Measurements from ENCODE around the gene USP22. TPM values are rescaled to one million over a fixed set of nuclear protein-coding genes. Genes with fewer than 3 reads are reported as not detected.

The USP22 gene
- total RNA-seq, 5 donors from 2014 or later (not counting 1 experiment from before 2014, with no cell fraction given): 128 to 184 (median 136) TPM

GRCh38 chr17:20970329-20970728 lies 72.5 kb downstream of the USP22 start:
- peaks cover 6 to 13% (median 8%) of the 10 kb centered on the region in 3 donors for H3K4me1 Mint-ChIP-seq
- H3K27ac ChIP-seq (ENCODE audit: low read length): no peak overlapping the region
- no peak for DNase-seq

DNA sequence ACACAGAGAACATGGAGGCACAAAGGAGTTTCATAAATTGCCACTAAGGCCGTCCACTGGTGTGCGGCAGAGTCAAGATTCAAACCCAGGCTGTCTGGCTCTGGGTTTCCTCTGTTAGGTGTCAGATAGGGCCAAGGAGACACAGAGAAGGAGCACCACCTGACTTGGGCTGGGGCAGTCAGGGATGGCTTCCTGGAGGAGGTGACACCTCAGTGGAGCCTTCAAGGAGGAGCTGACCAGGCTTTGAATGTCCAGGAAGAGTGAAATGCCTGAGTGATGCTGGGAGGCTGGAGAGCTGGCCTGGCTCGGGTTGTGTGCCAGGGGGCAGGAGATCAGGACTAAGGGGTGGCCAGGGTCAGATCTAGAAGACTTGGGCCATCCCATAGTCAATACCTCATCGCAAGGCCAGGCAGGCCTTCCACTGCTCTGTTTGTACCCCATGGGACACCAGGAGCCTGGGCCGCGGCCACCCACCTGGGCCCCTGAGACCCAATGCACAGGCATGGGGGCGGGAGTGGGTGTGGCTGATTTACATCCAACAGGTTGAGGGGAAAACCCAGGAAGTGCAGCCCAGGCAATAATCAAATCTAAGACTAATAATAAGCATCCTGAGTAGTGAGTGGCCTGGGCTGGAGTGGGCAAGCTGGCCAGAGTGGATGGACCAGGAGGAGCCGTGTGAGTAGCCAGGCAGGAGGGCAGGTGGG lies 73.7 kb downstream of the USP22 start:
- Histone ChIP-seq H3K4me3 (ENCODE audit: control insufficient read depth in 1 of 2, extremely low read depth in 1 of 2, low read length in 1 of 2) (no peak overlapping the region), H3K4me1 (ENCODE audit: control insufficient read depth in 1 of 2, extremely low read depth in 1 of 2, insufficient read depth in 2 of 2, low read length in 2 of 2) (peaks cover 0 to 6% of the 10 kb centered on the region in 2 experiments), H3K27me3 (replicated peaks in 1 of 2; ENCODE audit: control insufficient read depth in 2 of 2, extremely low read depth in 1 of 2, insufficient read depth in 2 of 2, low read length in 1 of 2) (peaks cover 0 to 12% of the 10 kb centered on the region in 2 experiments), H3K9me3 (no peaks in the 10 kb centered on the region), H3K36me3 (ENCODE audit: control insufficient read depth in 2 of 2, extremely low read depth in 1 of 2, insufficient read depth in 1 of 2, low read length in 1 of 2) (no peaks in the 10 kb centered on the region), H3K27ac (ENCODE audit: low read length) (no peak overlapping the region)
- Mint-ChIP-seq H3K9me3 (no peaks in the 10 kb centered on the region), H3K27ac (no peak overlapping the region), H3K36me3 (no peaks in the 10 kb centered on the region), H3K4me3 (no peak overlapping the region), H3K4me1 (peaks cover 6 to 13% (median 8%) of the 10 kb centered on the region in 3 donors), H3K27me3 (peaks cover 0 to 1% of the 10 kb centered on the region in 2 donors)
- ATAC-seq (replicated peaks in 1 of 4): no peak
- WGBS (ENCODE audit: insufficient coverage): 88% methylated on average over 5 of the region's 8 CpGs
- DNase-seq: no peak
- POLR2A ChIA-PET: no interaction called here
- CTCF ChIA-PET: no interaction called here

More at GRCh38 chr17:20970329-20970728, 72.5 kb downstream of the USP22 start:
- Mint-ChIP-seq H3K36me3 (no peaks in the 10 kb centered on the region), H3K4me3 (no peak overlapping the region), H3K27me3 (peaks cover 0 to 1% of the 10 kb centered on the region in 2 donors), H3K9me3 (no peaks in the 10 kb centered on the region), H3K27ac (no peak overlapping the region)
- ChIA-PET CTCF (no interaction called here), POLR2A (no interaction called here)
- no peak overlapping the region for H3K4me3 ChIP-seq (ENCODE audit: control insufficient read depth in 1 of 2, extremely low read depth in 1 of 2, low read length in 1 of 2)
- H3K9me3 ChIP-seq: no peaks in the 10 kb centered on the region
- peaks cover 0 to 6% of the 10 kb centered on the region in 2 experiments for H3K4me1 ChIP-seq (ENCODE audit: control insufficient read depth in 1 of 2, extremely low read depth in 1 of 2, insufficient read depth in 2 of 2, low read length in 2 of 2)
- WGBS (ENCODE audit: insufficient coverage): 55% methylated on average over 2 of the region's 4 CpGs
- H3K27me3 ChIP-seq (replicated peaks in 1 of 2; ENCODE audit: control insufficient read depth in 2 of 2, extremely low read depth in 1 of 2, insufficient read depth in 2 of 2, low read length in 1 of 2): peaks cover 0 to 14% of the 10 kb centered on the region in 2 experiments
- ATAC-seq (replicated peaks in 1 of 4): no peak
- no peaks in the 10 kb centered on the region for H3K36me3 ChIP-seq (ENCODE audit: control insufficient read depth in 2 of 2, extremely low read depth in 1 of 2, insufficient read depth in 1 of 2, low read length in 1 of 2)

GRCh38 chr17:20967776-20968175 lies 75.0 kb downstream of the USP22 start:
- Histone ChIP-seq H3K9me3 (no peaks in the 10 kb centered on the region), H3K4me3 (ENCODE audit: control insufficient read depth in 1 of 2, extremely low read depth in 1 of 2, low read length in 1 of 2) (no peak overlapping the region), H3K27ac (ENCODE audit: low read length) (no peak overlapping the region), H3K4me1 (ENCODE audit: control insufficient read depth in 1 of 2, extremely low read depth in 1 of 2, insufficient read depth in 2 of 2, low read length in 2 of 2) (peaks cover 0 to 6% of the 10 kb centered on the region in 2 experiments), H3K27me3 (replicated peaks in 1 of 2; ENCODE audit: control insufficient read depth in 2 of 2, extremely low read depth in 1 of 2, insufficient read depth in 2 of 2, low read length in 1 of 2) (peaks cover 0 to 20% of the 10 kb centered on the region in 2 experiments), H3K36me3 (ENCODE audit: control insufficient read depth in 2 of 2, extremely low read depth in 1 of 2, insufficient read depth in 1 of 2, low read length in 1 of 2) (no peaks in the 10 kb centered on the region)
- Mint-ChIP-seq H3K4me1 (peaks cover 6 to 13% (median 8%) of the 10 kb centered on the region in 3 donors), H3K9me3 (no peaks in the 10 kb centered on the region), H3K27me3 (peaks cover 0 to 5% of the 10 kb centered on the region in 2 donors), H3K27ac (no peak overlapping the region), H3K4me3 (no peak overlapping the region), H3K36me3 (no peaks in the 10 kb centered on the region)
- ChIA-PET POLR2A (no interaction called here), CTCF (no interaction called here)
- DNase-seq (no peak), ATAC-seq (replicated peaks in 1 of 4) (no peak)
- WGBS (ENCODE audit: insufficient coverage): 57% methylated on average over 1 of the region's 3 CpGs

DNA sequence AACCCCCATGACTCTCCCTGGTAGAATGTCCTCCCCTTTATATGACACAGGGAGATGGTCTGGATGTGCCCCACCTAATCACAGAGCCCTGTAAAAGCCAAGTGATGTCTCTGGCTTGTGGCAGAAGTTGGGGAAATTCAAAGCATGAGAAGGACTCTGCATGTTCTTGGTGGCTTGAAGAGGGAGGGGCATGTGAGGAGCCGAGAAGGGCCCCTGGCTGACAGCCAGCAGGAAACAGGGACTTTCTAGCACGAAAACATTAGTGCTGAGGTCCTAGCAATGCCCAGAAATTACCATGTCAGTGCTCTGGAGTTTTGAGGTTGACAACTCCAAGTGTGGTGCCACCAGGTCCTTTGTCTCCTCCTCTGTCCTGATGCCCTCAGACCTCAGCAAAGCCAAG lies 75.9 kb downstream of the USP22 start:
- ATAC-seq (replicated peaks in 1 of 4) (peak in 2 of 4 experiments; percentile 43 to 47), DNase-seq (peak in 17 of 35 experiments; percentile 2 to 53 (median 22))
- WGBS (ENCODE audit: insufficient coverage): 4% methylated on average over 2 of the region's 2 CpGs
- no peak overlapping the region for H3K4me3 Mint-ChIP-seq
- H3K4me1 ChIP-seq (ENCODE audit: control insufficient read depth in 1 of 2, extremely low read depth in 1 of 2, insufficient read depth in 2 of 2, low read length in 2 of 2): peaks cover 0 to 6% of the 10 kb centered on the region in 2 experiments
- H3K27me3 ChIP-seq (replicated peaks in 1 of 2; ENCODE audit: control insufficient read depth in 2 of 2, extremely low read depth in 1 of 2, insufficient read depth in 2 of 2, low read length in 1 of 2): peaks cover 0 to 16% of the 10 kb centered on the region in 2 experiments
- no peaks in the 10 kb centered on the region for H3K36me3 ChIP-seq (ENCODE audit: control insufficient read depth in 2 of 2, extremely low read depth in 1 of 2, insufficient read depth in 1 of 2, low read length in 1 of 2)
- no peak overlapping the region for H3K4me3 ChIP-seq (ENCODE audit: control insufficient read depth in 1 of 2, extremely low read depth in 1 of 2, low read length in 1 of 2)
- no peaks in the 10 kb centered on the region for H3K36me3 Mint-ChIP-seq
- no peak overlapping the region for H3K27ac Mint-ChIP-seq
- H3K27ac ChIP-seq (ENCODE audit: low read length): no peak overlapping the region
- H3K9me3 Mint-ChIP-seq: no peaks in the 10 kb centered on the region
- no peaks in the 10 kb centered on the region for H3K9me3 ChIP-seq
- ChIA-PET POLR2A (no interaction called here), CTCF (no interaction called here)
- peaks cover 4 to 10% of the 10 kb centered on the region in 2 donors for H3K27me3 Mint-ChIP-seq
- peaks cover 6 to 13% (median 8%) of the 10 kb centered on the region in 3 donors for H3K4me1 Mint-ChIP-seq

- no peaks in the 10 kb centered on the region for H3K36me3 Mint-ChIP-seq
- 100% methylated on average over 1 of the region's 1 CpG for WGBS (ENCODE audit: insufficient coverage)
- Histone ChIP-seq H3K4me3 (ENCODE audit: control insufficient read depth in 1 of 2, extremely low read depth in 1 of 2, low read length in 1 of 2) (no peak overlapping the region), H3K9me3 (no peaks in the 10 kb centered on the region), H3K36me3 (ENCODE audit: control insufficient read depth in 2 of 2, extremely low read depth in 1 of 2, insufficient read depth in 1 of 2, low read length in 1 of 2) (no peaks in the 10 kb centered on the region), H3K4me1 (ENCODE audit: control insufficient read depth in 1 of 2, extremely low read depth in 1 of 2, insufficient read depth in 2 of 2, low read length in 2 of 2) (peaks cover 0 to 6% of the 10 kb centered on the region in 2 experiments), H3K27me3 (replicated peaks in 1 of 2; ENCODE audit: control insufficient read depth in 2 of 2, extremely low read depth in 1 of 2, insufficient read depth in 2 of 2, low read length in 1 of 2) (peaks cover 0 to 13% of the 10 kb centered on the region in 2 experiments), H3K27ac (ENCODE audit: low read length) (no peak overlapping the region)
- ATAC-seq (replicated peaks in 1 of 4): no peak
- no peak overlapping the region for H3K27ac Mint-ChIP-seq
- no peaks in the 10 kb centered on the region for H3K9me3 Mint-ChIP-seq
- no peak overlapping the region for H3K4me3 Mint-ChIP-seq
- H3K27me3 Mint-ChIP-seq: peaks cover 4 to 11% of the 10 kb centered on the region in 2 donors
- no peak for DNase-seq
- CTCF ChIA-PET: no interaction called here
- POLR2A ChIA-PET: no interaction called here
- H3K4me1 Mint-ChIP-seq: peaks cover 6 to 13% (median 8%) of the 10 kb centered on the region in 3 donors
These were observed 77.3 kb downstream of the USP22 start for GRCh38 chr17:20965492-20965891.

DNA sequence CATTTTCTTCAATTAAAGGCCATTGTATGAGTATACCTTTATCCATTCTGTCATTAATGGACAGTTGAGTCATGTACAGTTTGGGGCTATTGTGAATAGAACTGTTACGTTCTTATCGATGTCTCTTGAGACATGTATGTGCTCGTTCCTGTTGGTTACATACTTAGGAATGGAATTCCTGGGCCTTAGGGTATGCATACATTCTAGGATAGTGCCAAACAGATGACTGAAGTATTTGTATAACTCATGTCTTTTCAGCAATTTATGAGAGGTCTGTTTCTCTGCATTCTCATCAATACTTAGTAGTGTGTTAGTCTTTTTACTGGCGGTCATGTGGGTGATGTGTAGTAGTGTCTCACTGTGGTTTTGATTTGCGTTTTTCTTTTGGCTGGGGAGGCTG lies 81.2 kb downstream of the USP22 start:
- Mint-ChIP-seq H3K9me3 (no peaks in the 10 kb centered on the region), H3K4me1 (peaks cover 0 to under 1% (median 0%) of the 10 kb centered on the region in 3 donors), H3K27me3 (peaks cover 20 to 21% of the 10 kb centered on the region in 2 donors), H3K4me3 (no peak overlapping the region), H3K36me3 (no peaks in the 10 kb centered on the region), H3K27ac (no peak overlapping the region)
- no CpG with 5 or more reads among the region's 5 CpGs for whole genome bisulfite sequencing (ENCODE audit: insufficient coverage)
- ChIA-PET CTCF (interaction anchor here in 1 of 2 donors (0.8 kb wide), 1 partner anchor 14 kb away, joined by 5 read pairs; no protein-coding TSS in a partner anchor), POLR2A (no interaction called here)
- no peak for ATAC-seq (replicated peaks in 1 of 4)
- Histone ChIP-seq H3K4me1 (ENCODE audit: control insufficient read depth in 1 of 2, extremely low read depth in 1 of 2, insufficient read depth in 2 of 2, low read length in 2 of 2) (no peaks in the 10 kb centered on the region), H3K27me3 (replicated peaks in 1 of 2; ENCODE audit: control insufficient read depth in 2 of 2, extremely low read depth in 1 of 2, insufficient read depth in 2 of 2, low read length in 1 of 2) (peaks cover 0 to 16% of the 10 kb centered on the region in 2 experiments), H3K9me3 (no peaks in the 10 kb centered on the region), H3K4me3 (ENCODE audit: control insufficient read depth in 1 of 2, extremely low read depth in 1 of 2, low read length in 1 of 2) (no peak overlapping the region), H3K27ac (ENCODE audit: low read length) (no peak overlapping the region), H3K36me3 (ENCODE audit: control insufficient read depth in 2 of 2, extremely low read depth in 1 of 2, insufficient read depth in 1 of 2, low read length in 1 of 2) (no peaks in the 10 kb centered on the region)
- DNase-seq: no peak

All from T-cell (primary cell).